GM12878 (cell line): ENCODE results near the gene MAZ.
"Not testable (repeated sequence)": the region's sequence is repeated elsewhere in the genome, so short reads cannot be mapped to it uniquely, and the experiment has no call there.

Source experiments
- ATF3 ChIP-seq: IDR thresholded peaks from 2 replicates; pipeline ENCODE4 v1.6.1; 2011; ENCODE audit warnings: low read depth, mild to moderate bottlenecking, low read length, moderate library complexity, borderline replicate concordance; ENCODE audit errors: extremely low read depth
- CREB1 ChIP-seq: IDR thresholded peaks from 2 replicates; pipeline ENCODE4 v1.6.1; 2012; ENCODE audit warnings: low read depth, mild to moderate bottlenecking, inconsistent platforms
- CTCF ChIP-seq, 3 experiments: IDR thresholded peaks in 2 of 3; conservative IDR thresholded peaks in 1 of 3; 2 replicates each; pipeline ENCODE4 v1.5.1; 2011; ENCODE audit warnings: low read depth in 3 of 3, low read length in 3 of 3, mild to moderate bottlenecking in 3 of 3, control low read depth in 2 of 3, moderate library complexity in 2 of 3, inconsistent platforms in 1 of 3, mixed read lengths in 1 of 3; ENCODE audit not compliant: control insufficient read depth in 2 of 3, insufficient read depth in 1 of 3; ENCODE audit errors: extremely low read depth in 1 of 3
- NR2C2 ChIP-seq: IDR thresholded peaks from 2 replicates; pipeline ENCODE4 v1.6.1; 2011; ENCODE audit warnings: borderline replicate concordance, low read depth; ENCODE audit not compliant: control insufficient read depth, insufficient read length
- POLR2A ChIP-seq: IDR thresholded peaks from 2 replicates; pipeline ENCODE4 v1.6.1; 2011; ENCODE audit warnings: low read depth, mild to moderate bottlenecking, low read length
- USF2 ChIP-seq: IDR thresholded peaks from 2 replicates; pipeline ENCODE4 v1.6.1; 2011; ENCODE audit warnings: low read depth, low read length, improper control_type of control experiment, borderline replicate concordance
- YY1 ChIP-seq: IDR thresholded peaks from 2 replicates; pipeline ENCODE4 v1.6.1; 2011; ENCODE audit warnings: low read depth, mild to moderate bottlenecking, low read length
- ZBTB4 ChIP-seq: fragments of 450-650 bp; formaldehyde crosslinking; IDR thresholded peaks from 2 replicates; pipeline ENCODE4 v1.4.0; 2022; ENCODE audit warnings: mild to moderate bottlenecking, moderate library complexity
- ZNF592 ChIP-seq: fragments of 450-650 bp; IDR thresholded peaks from 2 replicates; pipeline ENCODE4 v1.6.1; 2017; ENCODE audit warnings: mild to moderate bottlenecking, moderate library complexity

- TF ChIP-seq ZNF592; CTCF (IDR thresholded peaks at IDR 0.05 in 2 of 3, conservative IDR thresholded peaks at IDR 0.05 in 1 of 3; ENCODE audit: control insufficient read depth in 2 of 3, extremely low read depth in 1 of 3, insufficient read depth in 1 of 3, low read depth in 3 of 3, low read length in 3 of 3); CREB1; ZBTB4 (CRISPR knock-in tag); YY1; POLR2A; USF2; NR2C2; ATF3: not testable (repeated sequence)
Observed at GRCh38 chr16:29787155-29787554, 19.2 kb upstream of the MAZ start.
